Measurements from ENCODE around the gene FICD.
"Not testable (repeated sequence)": the region's sequence is repeated elsewhere in the genome, so short reads cannot be mapped to it uniquely, and the experiment has no call there.

Gene FICD

DNA sequence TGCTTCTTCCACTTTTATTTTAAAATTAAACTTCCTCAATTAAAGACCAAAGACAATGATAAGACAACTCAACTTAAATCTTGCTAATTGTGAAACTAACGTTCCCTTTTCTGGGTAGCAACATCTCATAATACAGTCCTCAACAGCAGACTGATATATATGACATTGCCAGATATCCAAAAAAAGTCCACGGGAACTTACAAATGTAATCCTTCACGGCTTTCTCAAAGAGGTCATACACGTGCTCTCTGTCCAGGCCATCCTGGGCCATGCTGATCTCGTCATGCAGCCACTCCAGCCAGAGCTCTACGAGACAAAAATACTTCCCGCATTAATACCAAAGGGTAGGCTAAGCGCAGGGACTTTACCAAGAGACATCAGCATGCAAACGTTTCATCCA lies 32.6 kb downstream of the FICD start:
- H3K36me3 Mint-ChIP-seq (ENCODE audit: low read depth) = peaks cover 50% of the 10 kb centered on the region
- H3K4me3 Mint-ChIP-seq = no peak overlapping the region
- no peaks in the 10 kb centered on the region for H3K9me3 Mint-ChIP-seq
- TF ChIP-seq, protein P1, sequence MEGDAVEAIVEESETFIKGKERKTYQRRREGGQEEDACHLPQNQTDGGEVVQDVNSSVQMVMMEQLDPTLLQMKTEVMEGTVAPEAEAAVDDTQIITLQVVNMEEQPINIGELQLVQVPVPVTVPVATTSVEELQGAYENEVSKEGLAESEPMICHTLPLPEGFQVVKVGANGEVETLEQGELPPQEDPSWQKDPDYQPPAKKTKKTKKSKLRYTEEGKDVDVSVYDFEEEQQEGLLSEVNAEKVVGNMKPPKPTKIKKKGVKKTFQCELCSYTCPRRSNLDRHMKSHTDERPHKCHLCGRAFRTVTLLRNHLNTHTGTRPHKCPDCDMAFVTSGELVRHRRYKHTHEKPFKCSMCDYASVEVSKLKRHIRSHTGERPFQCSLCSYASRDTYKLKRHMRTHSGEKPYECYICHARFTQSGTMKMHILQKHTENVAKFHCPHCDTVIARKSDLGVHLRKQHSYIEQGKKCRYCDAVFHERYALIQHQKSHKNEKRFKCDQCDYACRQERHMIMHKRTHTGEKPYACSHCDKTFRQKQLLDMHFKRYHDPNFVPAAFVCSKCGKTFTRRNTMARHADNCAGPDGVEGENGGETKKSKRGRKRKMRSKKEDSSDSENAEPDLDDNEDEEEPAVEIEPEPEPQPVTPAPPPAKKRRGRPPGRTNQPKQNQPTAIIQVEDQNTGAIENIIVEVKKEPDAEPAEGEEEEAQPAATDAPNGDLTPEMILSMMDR (IDR thresholded peaks at IDR 0.05; ENCODE audit: unreplicated experiment in 3 of 3) = no peak
- H3K27me3 Mint-ChIP-seq (ENCODE audit: low read depth) = peaks cover 3% of the 10 kb centered on the region
- no peak overlapping the region for H3K27ac Mint-ChIP-seq
- peaks cover 4% of the 10 kb centered on the region for H3K4me1 Mint-ChIP-seq

DNA sequence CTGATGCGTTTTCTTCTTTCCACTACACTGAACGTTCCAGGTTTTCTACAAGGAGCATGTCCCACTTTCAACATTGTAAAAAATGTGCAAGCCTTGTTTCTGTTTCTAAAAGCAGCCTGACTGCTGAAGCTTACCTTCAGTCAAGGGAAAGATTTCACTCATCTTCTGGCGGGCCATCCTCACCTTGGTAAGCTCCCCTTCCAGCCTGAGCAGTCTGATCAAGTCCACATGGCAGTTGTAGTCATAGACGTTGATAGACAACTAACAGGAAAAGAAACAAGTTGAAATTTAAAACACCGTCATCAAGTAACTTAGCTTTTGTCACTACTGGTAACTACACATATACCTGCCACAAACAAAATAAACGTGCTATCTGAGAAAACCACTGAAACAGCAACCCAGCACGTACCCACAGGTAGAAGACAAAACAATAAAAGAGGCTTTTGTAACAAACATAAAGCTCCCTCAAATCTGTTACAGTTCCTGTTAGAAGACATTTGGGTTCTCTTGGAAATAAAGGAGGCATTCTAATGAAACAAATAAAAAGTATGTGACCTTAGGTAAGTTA lies 34.0 kb downstream of the FICD start:
- Mint-ChIP-seq H3K4me1 (peaks cover 4% of the 10 kb centered on the region), H3K36me3 (ENCODE audit: low read depth) (peaks cover 39% of the 10 kb centered on the region), H3K27ac (no peak overlapping the region), H3K9me3 (no peaks in the 10 kb centered on the region), H3K27me3 (ENCODE audit: low read depth) (peaks cover 2% of the 10 kb centered on the region), H3K4me3 (no peak overlapping the region)
- TF ChIP-seq, protein P1 (IDR thresholded peaks at IDR 0.05; ENCODE audit: unreplicated experiment in 3 of 3) = no peak

DNA sequence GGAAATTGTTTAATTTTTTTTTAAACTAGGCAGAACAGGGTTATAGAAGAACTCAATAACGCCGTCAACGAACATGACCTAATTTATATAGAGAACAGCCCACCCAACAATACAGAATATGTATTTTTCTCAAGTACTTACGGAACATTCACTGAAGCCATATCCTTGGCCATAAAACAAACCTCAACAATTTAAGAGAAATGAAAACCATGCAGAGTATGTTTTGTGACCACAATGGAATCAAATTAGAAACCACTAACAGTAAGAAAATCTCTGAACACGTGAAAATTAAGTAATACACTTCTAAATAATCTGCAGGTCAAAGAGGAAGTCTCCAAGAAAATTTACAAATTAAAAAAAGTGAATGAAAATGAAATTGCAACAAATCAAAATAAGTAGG lies 36.5 kb downstream of the FICD start:
- Mint-ChIP-seq H3K27me3 (ENCODE audit: low read depth) (no peaks in the 10 kb centered on the region), H3K27ac (no peak overlapping the region), H3K9me3 (no peaks in the 10 kb centered on the region), H3K4me3 (no peak overlapping the region), H3K4me1 (peaks cover 12% of the 10 kb centered on the region), H3K36me3 (ENCODE audit: low read depth) (peaks cover 22% of the 10 kb centered on the region)
- TF ChIP-seq, protein P1 (IDR thresholded peaks at IDR 0.05; ENCODE audit: unreplicated experiment in 3 of 3) = no peak

DNA sequence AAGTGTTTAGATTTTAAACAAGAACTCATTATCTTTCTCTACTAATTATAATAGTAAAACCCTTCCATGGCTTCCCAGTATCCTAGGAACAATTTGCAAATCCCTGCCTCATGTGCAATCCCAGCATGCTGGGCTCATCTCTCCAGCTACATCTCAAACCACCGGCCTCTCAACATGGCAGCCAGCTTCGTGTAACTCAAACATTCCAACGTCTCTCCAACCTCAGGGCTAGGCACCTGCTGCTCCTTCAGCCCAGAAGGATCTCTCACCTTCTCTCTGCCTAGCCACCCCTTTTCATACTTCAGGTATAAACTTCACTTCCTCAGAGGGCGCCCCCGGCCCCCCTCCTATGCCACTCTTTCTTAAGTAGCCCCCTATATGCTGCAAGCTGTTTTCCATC lies 38.7 kb downstream of the FICD start:
- H3K4me3 Mint-ChIP-seq = no peak overlapping the region
- peaks cover 14% of the 10 kb centered on the region for H3K36me3 Mint-ChIP-seq (ENCODE audit: low read depth)
- no peaks in the 10 kb centered on the region for H3K9me3 Mint-ChIP-seq
- no peaks in the 10 kb centered on the region for H3K27me3 Mint-ChIP-seq (ENCODE audit: low read depth)
- H3K27ac Mint-ChIP-seq = no peak overlapping the region
- H3K4me1 Mint-ChIP-seq = peaks cover 25% of the 10 kb centered on the region
- TF ChIP-seq, protein P1 (IDR thresholded peaks at IDR 0.05; ENCODE audit: unreplicated experiment in 3 of 3) = no peak

DNA sequence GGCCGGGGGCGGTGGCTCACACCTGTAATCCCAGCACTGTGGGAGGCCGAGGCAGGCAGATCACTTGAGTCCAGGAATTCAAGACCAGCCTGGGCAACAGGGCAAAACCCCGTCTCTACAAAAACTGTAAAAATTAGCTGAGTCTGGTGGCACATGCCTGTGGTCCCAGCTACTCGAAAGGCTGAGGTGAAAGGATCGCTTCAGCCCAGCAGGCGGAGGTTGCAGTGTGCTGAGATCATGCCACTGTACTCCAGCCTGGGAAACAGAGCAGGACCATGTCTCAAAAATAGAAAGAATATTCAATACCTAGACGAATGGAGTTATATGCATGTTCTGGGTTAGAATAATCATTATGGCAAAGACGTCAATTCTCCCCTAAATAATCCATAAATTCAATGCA lies 40.3 kb downstream of the FICD start:
- H3K9me3 Mint-ChIP-seq; H3K4me3 Mint-ChIP-seq; H3K27ac Mint-ChIP-seq; H3K27me3 Mint-ChIP-seq (ENCODE audit: low read depth): not testable (repeated sequence)
- Mint-ChIP-seq H3K36me3 (ENCODE audit: low read depth) (peaks cover 10% of the 10 kb centered on the region), H3K4me1 (peaks cover 37% of the 10 kb centered on the region)

DNA sequence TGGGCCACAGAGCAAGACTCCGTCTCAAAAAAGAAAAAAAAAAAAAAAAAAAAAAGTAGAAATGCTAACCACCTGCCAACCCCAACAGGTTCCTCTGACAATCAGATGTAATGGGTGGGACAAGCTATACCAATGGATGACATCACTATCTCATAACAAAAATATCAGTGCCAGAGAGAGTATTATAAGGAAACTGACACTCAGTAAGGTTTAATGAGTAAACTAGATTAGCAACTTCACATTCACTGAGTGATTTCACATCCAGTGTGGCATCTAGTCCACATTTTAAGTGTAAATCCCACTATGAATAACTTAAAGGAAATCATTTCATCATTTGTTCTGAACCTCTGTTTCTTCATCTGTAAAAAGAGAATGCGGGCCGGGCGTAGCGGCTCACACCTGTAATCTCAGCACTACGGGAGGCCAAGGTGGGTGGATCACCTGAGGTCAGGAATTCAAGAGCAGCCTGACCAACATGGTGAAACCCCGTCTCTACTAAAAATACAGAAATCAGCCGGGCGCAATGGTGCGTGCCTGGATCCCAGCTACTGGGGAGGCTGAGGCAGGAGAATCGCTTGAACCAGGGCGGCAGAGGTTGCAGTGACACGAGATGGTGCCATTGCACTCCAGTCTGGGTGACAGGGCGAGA lies 44.1 kb downstream of the FICD start:
- Mint-ChIP-seq H3K9me3 (no peaks in the 10 kb centered on the region), H3K27me3 (ENCODE audit: low read depth) (no peaks in the 10 kb centered on the region), H3K4me3 (peak overlapping the region; percentile 97 to 100 (median 100)), H3K4me1 (peaks cover 52% of the 10 kb centered on the region), H3K36me3 (ENCODE audit: low read depth) (peaks cover 10% of the 10 kb centered on the region), H3K27ac (peak overlapping the region in 1 of 3 experiments; percentile 54)
- TF ChIP-seq, protein P1 (IDR thresholded peaks at IDR 0.05; ENCODE audit: unreplicated experiment in 3 of 3) = no peak

All from nephron (organoid).